Esophagus muscularis mucosa (tissue), 4 donors: ENCODE measurements around the gene DDHD1. TPM values are rescaled to one million over a fixed set of nuclear protein-coding genes. Genes with fewer than 3 reads are reported as not detected.

ENCODE experiments used
- DNase-seq: peaks from one replicate; pipeline ENCODE4 v3.0.0-alpha.2; 2017; ENCODE audit errors: extremely low spot score
- H3K27ac ChIP-seq, 4 donors: fragments of 200-600 bp; sonication (generic); replicated peaks in 1 of 4; 1 replicate in 3 of 4; 2 replicates in 1 of 4; pipeline ENCODE4 v1.5.1; 2016 to 2019; ENCODE audit warnings: mild to moderate bottlenecking in 1 of 4
- H3K27me3 ChIP-seq, 4 donors: fragments of 200-600 bp; sonication (generic); one replicate each; pipeline versions ENCODE4 v1.5.1 to v1.6.0; 2016 to 2019
- H3K36me3 ChIP-seq, 4 donors: fragments of 200-600 bp; sonication (generic); one replicate each; pipeline ENCODE4 v1.5.1; 2016 to 2019
- H3K4me1 ChIP-seq, 4 donors: fragments of 200-600 bp; sonication (generic); one replicate each; pipeline ENCODE4 v1.5.1; 2016 to 2019
- H3K4me3 ChIP-seq, 4 donors: fragments of 200-600 bp; sonication (generic); 1 replicate in 2 of 4; 2 replicates in 2 of 4; pipeline ENCODE4 v1.5.1; 2016 to 2019; ENCODE audit warnings: mild to moderate bottlenecking in 4 of 4, moderate library complexity in 1 of 4
- H3K9me3 ChIP-seq, 4 donors: fragments of 200-600 bp; sonication (generic); 1 replicate in 3 of 4; 2 replicates in 1 of 4; pipeline ENCODE4 v1.5.1; 2016 to 2019
- CTCF ChIP-seq, 3 experiments: fragments of 200-600 bp in 2 of 3; fragments of 450-650 bp in 1 of 3; sonication (generic) in 2 of 3; IDR thresholded peaks; one replicate each; pipeline ENCODE4 v1.5.1; 2017 to 2019; ENCODE audit warnings: antibody characterized with exemption in 3 of 3, mild to moderate bottlenecking in 2 of 3, moderate library complexity in 1 of 3
- EP300 ChIP-seq: sonication (generic); formaldehyde crosslinking; IDR thresholded peaks from one replicate; pipeline ENCODE4 v1.6.1; 2017; ENCODE audit warnings: antibody characterized with exemption
- POLR2A ChIP-seq: fragments of 450-650 bp; IDR thresholded peaks from one replicate; pipeline ENCODE4 v1.6.1; 2017; ENCODE audit warnings: antibody characterized with exemption, moderate library complexity, mild to moderate bottlenecking, low read depth
- POLR2AphosphoS5 ChIP-seq, 2 donors: sonication (generic); formaldehyde crosslinking; IDR thresholded peaks; one replicate each; pipeline ENCODE4 v1.6.1; 2017; ENCODE audit warnings: antibody characterized with exemption in 2 of 2
- WGBS: methylation state at CpG from one replicate; pipeline ENCODE4 v1.1.5; 2018; 5-methylcytosine and 5-hydroxymethylcytosine counted together
- intact Hi-C: fragments of 100-400 bp; cut with DNase I; formaldehyde crosslinking; loops from one replicate; pipeline ENCODE4 v1.15.1; 2023
- total RNA-seq, 4 donors: library from RNA; depleted of rRNA; stranded (reverse); fragments of >200 nt; gene quantifications; one replicate each; pipeline versions ENCODE4 v1.1.0 to v1.2.1, GENCODE V29; 2016

DDHD1 gene
- total RNA-seq, 4 donors from 2014 or later, result 15.4 to 19.9 (median 16.2) TPM

- H3K36me3 ChIP-seq, result no peaks in the 10 kb centered on the region
- 21% methylated on average over 2 of the region's 2 CpGs for WGBS
- peak overlapping the region; percentile 33 to 65 (median 48) for H3K27ac ChIP-seq
- TF ChIP-seq CTCF (IDR thresholded peaks at IDR 0.05), result no peak
- peak in 1 of 2 donors; percentile 50 for TF ChIP-seq POLR2AphosphoS5 (IDR thresholded peaks at IDR 0.05)
- intact Hi-C loops, result no loop called here
- H3K9me3 ChIP-seq, result no peaks in the 10 kb centered on the region
- H3K27me3 ChIP-seq, result no peaks in the 10 kb centered on the region
- H3K4me3 ChIP-seq, result no peak overlapping the region
- no peak for DNase-seq
- peaks cover 23 to 46% (median 43%) of the 10 kb centered on the region in 4 donors for H3K4me1 ChIP-seq
These were observed 120.8 kb downstream of the DDHD1 start for GRCh38 chr14:53032161-53032803.

GRCh38 chr14:53027562-53027961 is 125.6 kb downstream of the DDHD1 start:
- DNase-seq, result no peak
- intact Hi-C loops, result no loop called here
- Histone ChIP-seq H3K36me3 (no peaks in the 10 kb centered on the region), H3K4me1 (peaks cover 13 to 18% (median 14%) of the 10 kb centered on the region in 4 donors), H3K27ac (no peak overlapping the region), H3K4me3 (no peak overlapping the region), H3K27me3 (no peaks in the 10 kb centered on the region), H3K9me3 (no peaks in the 10 kb centered on the region)
- 87% methylated on average over 3 of the region's 3 CpGs for WGBS
- no peak for TF ChIP-seq POLR2AphosphoS5 (IDR thresholded peaks at IDR 0.05)
- no peak for TF ChIP-seq POLR2A
- TF ChIP-seq CTCF (IDR thresholded peaks at IDR 0.05), result no peak
- TF ChIP-seq EP300, result no peak

GRCh38 chr14:53027041-53027440 is 126.1 kb downstream of the DDHD1 start:
- no peaks in the 10 kb centered on the region for H3K27me3 ChIP-seq
- intact Hi-C loops, result no loop called here
- H3K27ac ChIP-seq, result no peak overlapping the region
- H3K4me3 ChIP-seq, result no peak overlapping the region
- H3K4me1 ChIP-seq, result peaks cover 7 to 13% (median 9%) of the 10 kb centered on the region in 4 donors
- no peak for DNase-seq
- H3K36me3 ChIP-seq, result no peaks in the 10 kb centered on the region
- no peak for TF ChIP-seq EP300
- 0% methylated on average over 1 of the region's 1 CpG for WGBS
- no peaks in the 10 kb centered on the region for H3K9me3 ChIP-seq

GRCh38 chr14:53023325-53023724 is 129.8 kb downstream of the DDHD1 start:
- 98% methylated on average over 3 of the region's 3 CpGs for WGBS
- TF ChIP-seq POLR2AphosphoS5 (IDR thresholded peaks at IDR 0.05) (no peak), POLR2A (no peak), CTCF (IDR thresholded peaks at IDR 0.05) (no peak), EP300 (no peak)
- no peak overlapping the region for H3K27ac ChIP-seq
- H3K36me3 ChIP-seq, result no peaks in the 10 kb centered on the region
- no peaks in the 10 kb centered on the region for H3K27me3 ChIP-seq
- no peaks in the 10 kb centered on the region for H3K9me3 ChIP-seq
- intact Hi-C loops, result no loop called here
- no peak for DNase-seq
- no peak overlapping the region for H3K4me3 ChIP-seq
- H3K4me1 ChIP-seq, result no peaks in the 10 kb centered on the region

- intact Hi-C loops, result no loop called here
- DNase-seq, result no peak
- H3K9me3 ChIP-seq, result no peaks in the 10 kb centered on the region
- no peak overlapping the region for H3K27ac ChIP-seq
- no peaks in the 10 kb centered on the region for H3K27me3 ChIP-seq
- no peaks in the 10 kb centered on the region for H3K4me1 ChIP-seq
- WGBS, result 77% methylated on average over 3 of the region's 3 CpGs
- TF ChIP-seq POLR2A, result no peak
- TF ChIP-seq POLR2AphosphoS5 (IDR thresholded peaks at IDR 0.05), result no peak
- no peak for TF ChIP-seq CTCF (IDR thresholded peaks at IDR 0.05)
- TF ChIP-seq EP300, result no peak
- no peaks in the 10 kb centered on the region for H3K36me3 ChIP-seq
- no peak overlapping the region for H3K4me3 ChIP-seq
These were observed 130.5 kb downstream of the DDHD1 start for GRCh38 chr14:53022593-53022992.
